Measurements from ENCODE around the gene TOM1L2.

GRCh38 chr17:17806611-17807274, 165.5 kb downstream of the TOM1L2 start:
- no peak for TF ChIP-seq CTCF (IDR thresholded peaks at IDR 0.05)
- TF ChIP-seq POLR2AphosphoS5 (IDR thresholded peaks at IDR 0.05; ENCODE audit: insufficient read depth in 1 of 2, low read depth in 1 of 2), result no peak
